Measurements from ENCODE around the gene GTF3C4. TPM values are rescaled to one million over a fixed set of nuclear protein-coding genes. Genes with fewer than 3 reads are reported as not detected.

GTF3C4 gene
- total and polyA plus RNA-seq, 2 experiments from 2014 or later = 9.5 to 39.6 TPM

DNA sequence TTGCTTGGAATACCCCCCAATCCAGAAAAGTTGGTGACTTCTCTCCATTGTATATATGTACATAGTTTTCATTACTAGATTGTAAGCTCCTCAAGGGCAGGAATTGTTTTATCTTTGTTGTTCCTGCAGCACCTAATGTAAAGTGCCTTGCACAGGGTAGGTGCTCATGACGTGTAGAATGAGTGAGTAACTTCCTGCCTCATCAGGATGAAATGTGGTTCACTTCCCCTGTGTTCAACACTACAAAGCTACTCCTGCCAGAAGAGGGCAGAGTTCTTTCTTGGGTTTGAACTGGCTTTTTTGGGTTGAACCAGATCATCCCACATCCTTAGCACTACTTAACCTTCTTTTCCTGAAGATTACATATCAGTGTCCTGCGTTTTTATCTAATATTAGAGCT is 23.9 kb downstream of the GTF3C4 start (continued):
- TF ChIP-seq ZNF462 (CRISPR knock-in tag; IDR thresholded peaks at IDR 0.05) = no peak

DNA sequence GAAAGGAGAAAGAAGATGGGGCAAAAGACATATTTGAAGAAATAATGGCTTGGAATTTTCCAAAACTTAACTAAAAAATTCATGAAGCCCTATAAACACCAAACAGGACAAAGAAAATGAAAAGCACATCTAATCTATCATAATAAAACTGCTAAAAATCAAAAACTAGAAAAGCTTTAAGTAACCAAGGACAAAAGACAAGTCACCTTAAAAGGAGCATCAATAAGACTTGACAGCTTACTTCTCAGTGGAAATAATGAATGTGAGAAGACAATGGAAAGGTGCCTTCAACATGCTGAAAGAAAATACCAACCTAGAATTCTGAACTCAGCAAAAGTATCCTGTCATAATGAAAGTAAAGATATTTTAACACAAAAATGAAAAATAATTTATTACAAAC is 27.0 kb downstream of the GTF3C4 start:
- no peaks in the 10 kb centered on the region for H3K79me2 ChIP-seq (replicated peaks; ENCODE audit: insufficient read depth)
- ATAC-seq (no peak), DNase-seq (ENCODE audit: low spot score) (no peak)
- no peaks in the 10 kb centered on the region for H3K27me3 ChIP-seq (ENCODE audit: insufficient read depth)
- peaks cover 3% of the 10 kb centered on the region; the same call in 1 of the 2 replicates for H4K20me1 ChIP-seq (replicated peaks; ENCODE audit: insufficient read depth)
- Mint-ChIP-seq H3K27ac (no peak overlapping the region), H3K9me3 (peaks cover 40% of the 10 kb centered on the region), H3K36me3 (ENCODE audit: low read depth) (peaks cover 12% of the 10 kb centered on the region; the same call in 2 of the 3 replicates), H3K4me1 (no peaks in the 10 kb centered on the region), H3K27me3 (ENCODE audit: insufficient read depth, low read depth, poor library complexity) (peaks cover 4% of the 10 kb centered on the region), H3K4me3 (no peak overlapping the region)
- no peak overlapping the region for H3K4me3 ChIP-seq
- H3K36me3 ChIP-seq (ENCODE audit: insufficient read depth) = peaks cover 3% of the 10 kb centered on the region; the same call in 1 of the 2 replicates
- H3K4me2 ChIP-seq = no peak overlapping the region
- H2AFZ ChIP-seq = no peak overlapping the region
- no peak for TF ChIP-seq NANOG (IDR thresholded peaks at IDR 0.05; ENCODE audit: borderline replicate concordance)
- TF ChIP-seq ZNF462 (CRISPR knock-in tag; IDR thresholded peaks at IDR 0.05) = no peak
- TF ChIP-seq EZH2 (IDR thresholded peaks at IDR 0.05; ENCODE audit: low read depth, unreplicated experiment) = no peak
- no peak for TF ChIP-seq POLR2AphosphoS5 (IDR thresholded peaks at IDR 0.05; ENCODE audit: low read depth)
- TF ChIP-seq ZNF331 (CRISPR knock-in tag; IDR thresholded peaks at IDR 0.05; ENCODE audit: low read depth) = no peak
- no peak overlapping the region for H3K27ac ChIP-seq (ENCODE audit: low read depth)
- no peaks in the 10 kb centered on the region for H3F3A ChIP-seq (replicated peaks; ENCODE audit: low read depth)
- no peaks in the 10 kb centered on the region for H3K4me1 ChIP-seq (ENCODE audit: insufficient read depth)
- no peaks in the 10 kb centered on the region for H3K9me2 ChIP-seq (ENCODE audit: insufficient read depth)

Data from GM23338 (cell line).